ENCODE results near the gene PLCB4. TPM values are rescaled to one million over a fixed set of nuclear protein-coding genes. Genes with fewer than 3 reads are reported as not detected.

PLCB4 gene
- total RNA-seq, 2 experiments from 2014 or later = 0.06 TPM; not detected in 1

GRCh38 chr20:9523636-9524035 is 454.7 kb downstream of the PLCB4 start:
- ATAC-seq (ENCODE audit: poor library complexity) (no peak), DNase-seq (no peak)
- ChIA-PET POLR2A (no interaction called here), CTCF (interaction anchor here (1.2 kb wide), 1 partner anchor 18 kb away, joined by 3 read pairs; no protein-coding TSS in a partner anchor)
- Histone ChIP-seq H3K27me3 (ENCODE audit: control insufficient read depth in 1 of 2, insufficient read depth in 2 of 2, low read length in 2 of 2) (peaks cover 0 to 6% of the 10 kb centered on the region in 2 experiments), H3K4me3 (ENCODE audit: low read length) (no peak overlapping the region), H3K4me1 (ENCODE audit: insufficient read depth, low read length) (no peaks in the 10 kb centered on the region), H3K27ac (ENCODE audit: low read depth in 1 of 2, low read length in 2 of 2) (no peak overlapping the region), H3K9me3 (ENCODE audit: control insufficient read depth in 1 of 2, insufficient read depth in 1 of 2, low read length in 2 of 2) (no peaks in the 10 kb centered on the region), H3K36me3 (ENCODE audit: insufficient read depth, low read length) (no peaks in the 10 kb centered on the region)
- TF ChIP-seq CTCF (IDR thresholded peaks at IDR 0.05) = no peak
- intact Hi-C loops (cut with DNase I, micrococcal nuclease) = no loop called here
- Mint-ChIP-seq H3K4me3 (no peak overlapping the region), H3K9me3 (peaks cover 3% of the 10 kb centered on the region), H3K27ac (no peak overlapping the region), H3K36me3 (ENCODE audit: low read depth) (no peaks in the 10 kb centered on the region), H3K4me1 (ENCODE audit: low read depth) (no peaks in the 10 kb centered on the region), H3K27me3 (peaks cover 18% of the 10 kb centered on the region)

All from CD4-positive, alpha-beta T cell (primary cell).